Measurements from ENCODE around the gene NEK9. TPM values are rescaled to one million over a fixed set of nuclear protein-coding genes. Genes with fewer than 3 reads are reported as not detected.

The NEK9 gene
- total and polyA plus RNA-seq, 2 experiments from 2014 or later = 16.3 to 31.1 TPM

DNA sequence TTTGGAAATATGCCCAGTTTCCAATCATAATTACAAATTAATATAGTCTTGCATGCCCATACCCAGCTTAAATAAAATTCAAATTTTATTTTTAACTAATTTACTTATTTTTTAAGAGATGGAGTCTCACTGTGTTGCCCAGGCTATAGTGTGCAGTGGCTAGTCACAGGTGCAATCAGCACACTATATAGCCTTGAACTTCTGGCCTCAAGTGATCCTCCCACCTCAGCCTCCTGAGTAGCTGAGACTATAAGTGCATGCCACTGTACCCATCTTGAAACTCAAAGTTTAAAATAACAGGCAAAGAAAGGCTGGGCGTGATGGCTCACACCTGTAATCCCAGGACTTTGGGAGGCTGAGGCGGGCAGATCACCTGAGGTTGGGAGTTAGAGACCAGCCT is 85.9 kb downstream of the NEK9 start:
- Mint-ChIP-seq H3K4me3 (no peak overlapping the region), H3K27me3 (ENCODE audit: insufficient read depth, low read depth, poor library complexity) (no peaks in the 10 kb centered on the region), H3K27ac (no peak overlapping the region), H3K36me3 (ENCODE audit: low read depth) (peaks cover 8% of the 10 kb centered on the region; the same call in 2 of the 3 replicates), H3K4me1 (no peaks in the 10 kb centered on the region), H3K9me3 (no peaks in the 10 kb centered on the region)
- Histone ChIP-seq H3K4me3 (no peak overlapping the region), H3F3A (replicated peaks; ENCODE audit: low read depth) (no peaks in the 10 kb centered on the region), H3K27ac (ENCODE audit: low read depth) (no peak overlapping the region), H3K4me1 (ENCODE audit: insufficient read depth) (no peaks in the 10 kb centered on the region), H3K36me3 (ENCODE audit: insufficient read depth) (no peaks in the 10 kb centered on the region; the same call in 1 of the 2 replicates), H4K20me1 (replicated peaks; ENCODE audit: insufficient read depth) (0 out of 2 replicates have a peak, but pooled peaks cover 6% of the 10 kb centered on the region), H3K4me2 (no peak overlapping the region), H3K9me2 (ENCODE audit: insufficient read depth) (no peaks in the 10 kb centered on the region), H2AFZ (no peak overlapping the region), H3K27me3 (ENCODE audit: insufficient read depth) (no peaks in the 10 kb centered on the region), H3K79me2 (replicated peaks; ENCODE audit: insufficient read depth) (0 out of 2 replicates have a peak, but pooled peaks cover 6% of the 10 kb centered on the region)
- TF ChIP-seq, protein P1, sequence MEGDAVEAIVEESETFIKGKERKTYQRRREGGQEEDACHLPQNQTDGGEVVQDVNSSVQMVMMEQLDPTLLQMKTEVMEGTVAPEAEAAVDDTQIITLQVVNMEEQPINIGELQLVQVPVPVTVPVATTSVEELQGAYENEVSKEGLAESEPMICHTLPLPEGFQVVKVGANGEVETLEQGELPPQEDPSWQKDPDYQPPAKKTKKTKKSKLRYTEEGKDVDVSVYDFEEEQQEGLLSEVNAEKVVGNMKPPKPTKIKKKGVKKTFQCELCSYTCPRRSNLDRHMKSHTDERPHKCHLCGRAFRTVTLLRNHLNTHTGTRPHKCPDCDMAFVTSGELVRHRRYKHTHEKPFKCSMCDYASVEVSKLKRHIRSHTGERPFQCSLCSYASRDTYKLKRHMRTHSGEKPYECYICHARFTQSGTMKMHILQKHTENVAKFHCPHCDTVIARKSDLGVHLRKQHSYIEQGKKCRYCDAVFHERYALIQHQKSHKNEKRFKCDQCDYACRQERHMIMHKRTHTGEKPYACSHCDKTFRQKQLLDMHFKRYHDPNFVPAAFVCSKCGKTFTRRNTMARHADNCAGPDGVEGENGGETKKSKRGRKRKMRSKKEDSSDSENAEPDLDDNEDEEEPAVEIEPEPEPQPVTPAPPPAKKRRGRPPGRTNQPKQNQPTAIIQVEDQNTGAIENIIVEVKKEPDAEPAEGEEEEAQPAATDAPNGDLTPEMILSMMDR (conservative IDR thresholded peaks at IDR 0.05; ENCODE audit: low read depth in 2 of 2) = no peak
- TF ChIP-seq CREB1 (CRISPR knock-in tag; IDR thresholded peaks at IDR 0.05; ENCODE audit: low read depth) (no peak), STAT1 (IDR thresholded peaks at IDR 0.05; ENCODE audit: unreplicated experiment) (no peak), POLR2AphosphoS5 (IDR thresholded peaks at IDR 0.05; ENCODE audit: low read depth) (no peak), NANOG (IDR thresholded peaks at IDR 0.05; ENCODE audit: borderline replicate concordance) (no peak), EZH2 (IDR thresholded peaks at IDR 0.05; ENCODE audit: low read depth, unreplicated experiment) (no peak), EZH2phosphoT487 (IDR thresholded peaks at IDR 0.05; ENCODE audit: unreplicated experiment) (no peak), ZNF114 (CRISPR knock-in tag; IDR thresholded peaks at IDR 0.05) (no peak), ZNF331 (CRISPR knock-in tag; IDR thresholded peaks at IDR 0.05; ENCODE audit: low read depth) (no peak)
- TF ChIP-seq, protein P2, sequence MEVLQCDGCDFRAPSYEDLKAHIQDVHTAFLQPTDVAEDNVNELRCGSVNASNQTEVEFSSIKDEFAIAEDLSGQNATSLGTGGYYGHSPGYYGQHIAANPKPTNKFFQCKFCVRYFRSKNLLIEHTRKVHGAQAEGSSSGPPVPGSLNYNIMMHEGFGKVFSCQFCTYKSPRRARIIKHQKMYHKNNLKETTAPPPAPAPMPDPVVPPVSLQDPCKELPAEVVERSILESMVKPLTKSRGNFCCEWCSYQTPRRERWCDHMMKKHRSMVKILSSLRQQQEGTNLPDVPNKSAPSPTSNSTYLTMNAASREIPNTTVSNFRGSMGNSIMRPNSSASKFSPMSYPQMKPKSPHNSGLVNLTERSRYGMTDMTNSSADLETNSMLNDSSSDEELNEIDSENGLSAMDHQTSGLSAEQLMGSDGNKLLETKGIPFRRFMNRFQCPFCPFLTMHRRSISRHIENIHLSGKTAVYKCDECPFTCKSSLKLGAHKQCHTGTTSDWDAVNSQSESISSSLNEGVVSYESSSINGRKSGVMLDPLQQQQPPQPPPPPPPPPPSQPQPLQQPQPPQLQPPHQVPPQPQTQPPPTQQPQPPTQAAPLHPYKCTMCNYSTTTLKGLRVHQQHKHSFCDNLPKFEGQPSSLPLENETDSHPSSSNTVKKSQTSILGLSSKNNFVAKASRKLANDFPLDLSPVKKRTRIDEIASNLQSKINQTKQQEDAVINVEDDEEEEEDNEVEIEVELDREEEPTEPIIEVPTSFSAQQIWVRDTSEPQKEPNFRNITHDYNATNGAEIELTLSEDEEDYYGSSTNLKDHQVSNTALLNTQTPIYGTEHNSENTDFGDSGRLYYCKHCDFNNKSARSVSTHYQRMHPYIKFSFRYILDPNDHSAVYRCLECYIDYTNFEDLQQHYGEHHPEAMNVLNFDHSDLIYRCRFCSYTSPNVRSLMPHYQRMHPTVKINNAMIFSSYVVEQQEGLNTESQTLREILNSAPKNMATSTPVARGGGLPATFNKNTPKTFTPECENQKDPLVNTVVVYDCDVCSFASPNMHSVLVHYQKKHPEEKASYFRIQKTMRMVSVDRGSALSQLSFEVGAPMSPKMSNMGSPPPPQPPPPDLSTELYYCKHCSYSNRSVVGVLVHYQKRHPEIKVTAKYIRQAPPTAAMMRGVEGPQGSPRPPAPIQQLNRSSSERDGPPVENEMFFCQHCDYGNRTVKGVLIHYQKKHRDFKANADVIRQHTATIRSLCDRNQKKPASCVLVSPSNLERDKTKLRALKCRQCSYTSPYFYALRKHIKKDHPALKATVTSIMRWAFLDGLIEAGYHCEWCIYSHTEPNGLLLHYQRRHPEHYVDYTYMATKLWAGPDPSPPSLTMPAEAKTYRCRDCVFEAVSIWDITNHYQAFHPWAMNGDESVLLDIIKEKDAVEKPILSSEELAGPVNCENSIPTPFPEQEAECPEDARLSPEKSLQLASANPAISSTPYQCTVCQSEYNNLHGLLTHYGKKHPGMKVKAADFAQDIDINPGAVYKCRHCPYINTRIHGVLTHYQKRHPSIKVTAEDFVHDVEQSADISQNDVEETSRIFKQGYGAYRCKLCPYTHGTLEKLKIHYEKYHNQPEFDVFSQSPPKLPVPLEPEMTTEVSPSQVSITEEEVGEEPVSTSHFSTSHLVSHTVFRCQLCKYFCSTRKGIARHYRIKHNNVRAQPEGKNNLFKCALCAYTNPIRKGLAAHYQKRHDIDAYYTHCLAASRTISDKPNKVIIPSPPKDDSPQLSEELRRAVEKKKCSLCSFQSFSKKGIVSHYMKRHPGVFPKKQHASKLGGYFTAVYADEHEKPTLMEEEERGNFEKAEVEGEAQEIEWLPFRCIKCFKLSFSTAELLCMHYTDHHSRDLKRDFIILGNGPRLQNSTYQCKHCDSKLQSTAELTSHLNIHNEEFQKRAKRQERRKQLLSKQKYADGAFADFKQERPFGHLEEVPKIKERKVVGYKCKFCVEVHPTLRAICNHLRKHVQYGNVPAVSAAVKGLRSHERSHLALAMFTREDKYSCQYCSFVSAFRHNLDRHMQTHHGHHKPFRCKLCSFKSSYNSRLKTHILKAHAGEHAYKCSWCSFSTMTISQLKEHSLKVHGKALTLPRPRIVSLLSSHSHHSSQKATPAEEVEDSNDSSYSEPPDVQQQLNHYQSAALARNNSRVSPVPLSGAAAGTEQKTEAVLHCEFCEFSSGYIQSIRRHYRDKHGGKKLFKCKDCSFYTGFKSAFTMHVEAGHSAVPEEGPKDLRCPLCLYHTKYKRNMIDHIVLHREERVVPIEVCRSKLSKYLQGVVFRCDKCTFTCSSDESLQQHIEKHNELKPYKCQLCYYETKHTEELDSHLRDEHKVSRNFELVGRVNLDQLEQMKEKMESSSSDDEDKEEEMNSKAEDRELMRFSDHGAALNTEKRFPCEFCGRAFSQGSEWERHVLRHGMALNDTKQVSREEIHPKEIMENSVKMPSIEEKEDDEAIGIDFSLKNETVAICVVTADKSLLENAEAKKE (CRISPR knock-in tag; IDR thresholded peaks at IDR 0.05) = no peak
- DNase-seq (ENCODE audit: low spot score) (no peak), ATAC-seq (no peak)
